GM21390 (cell line): ENCODE measurements around the gene LBP.
"Not testable (repeated sequence)": the region's sequence is repeated elsewhere in the genome, so short reads cannot be mapped to it uniquely, and the experiment has no call there.

Experiments
- ATAC-seq: cut with Tn5 transposase; IDR thresholded peaks from one replicate; pipeline ENCODE4 v1.9.1; 2021; ENCODE audit not compliant: unreplicated experiment

The LBP gene, protein sequence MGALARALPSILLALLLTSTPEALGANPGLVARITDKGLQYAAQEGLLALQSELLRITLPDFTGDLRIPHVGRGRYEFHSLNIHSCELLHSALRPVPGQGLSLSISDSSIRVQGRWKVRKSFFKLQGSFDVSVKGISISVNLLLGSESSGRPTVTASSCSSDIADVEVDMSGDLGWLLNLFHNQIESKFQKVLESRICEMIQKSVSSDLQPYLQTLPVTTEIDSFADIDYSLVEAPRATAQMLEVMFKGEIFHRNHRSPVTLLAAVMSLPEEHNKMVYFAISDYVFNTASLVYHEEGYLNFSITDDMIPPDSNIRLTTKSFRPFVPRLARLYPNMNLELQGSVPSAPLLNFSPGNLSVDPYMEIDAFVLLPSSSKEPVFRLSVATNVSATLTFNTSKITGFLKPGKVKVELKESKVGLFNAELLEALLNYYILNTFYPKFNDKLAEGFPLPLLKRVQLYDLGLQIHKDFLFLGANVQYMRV

DNA sequence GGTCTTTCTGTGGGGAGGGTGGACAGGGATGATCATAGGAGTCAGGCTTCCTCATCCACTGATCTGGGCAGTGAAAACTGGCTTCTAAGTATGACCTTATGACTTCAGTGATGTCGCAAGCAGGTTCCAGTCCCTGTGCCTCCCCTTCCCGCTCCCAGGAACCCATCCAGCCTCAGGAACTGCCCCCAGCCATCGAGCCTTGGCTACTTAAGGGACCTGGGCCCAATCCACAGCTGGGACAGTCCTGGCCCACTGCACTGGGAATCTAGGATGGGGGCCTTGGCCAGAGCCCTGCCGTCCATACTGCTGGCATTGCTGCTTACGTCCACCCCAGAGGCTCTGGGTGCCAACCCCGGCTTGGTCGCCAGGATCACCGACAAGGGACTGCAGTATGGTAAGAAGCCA is at the start of gene LBP:
Gene LBP, plus strand, starts transcription at position 236 of the 405 bp plus-strand sequence. Its CDS starts 35 bp downstream, at position 271.
- no peak for ATAC-seq

DNA sequence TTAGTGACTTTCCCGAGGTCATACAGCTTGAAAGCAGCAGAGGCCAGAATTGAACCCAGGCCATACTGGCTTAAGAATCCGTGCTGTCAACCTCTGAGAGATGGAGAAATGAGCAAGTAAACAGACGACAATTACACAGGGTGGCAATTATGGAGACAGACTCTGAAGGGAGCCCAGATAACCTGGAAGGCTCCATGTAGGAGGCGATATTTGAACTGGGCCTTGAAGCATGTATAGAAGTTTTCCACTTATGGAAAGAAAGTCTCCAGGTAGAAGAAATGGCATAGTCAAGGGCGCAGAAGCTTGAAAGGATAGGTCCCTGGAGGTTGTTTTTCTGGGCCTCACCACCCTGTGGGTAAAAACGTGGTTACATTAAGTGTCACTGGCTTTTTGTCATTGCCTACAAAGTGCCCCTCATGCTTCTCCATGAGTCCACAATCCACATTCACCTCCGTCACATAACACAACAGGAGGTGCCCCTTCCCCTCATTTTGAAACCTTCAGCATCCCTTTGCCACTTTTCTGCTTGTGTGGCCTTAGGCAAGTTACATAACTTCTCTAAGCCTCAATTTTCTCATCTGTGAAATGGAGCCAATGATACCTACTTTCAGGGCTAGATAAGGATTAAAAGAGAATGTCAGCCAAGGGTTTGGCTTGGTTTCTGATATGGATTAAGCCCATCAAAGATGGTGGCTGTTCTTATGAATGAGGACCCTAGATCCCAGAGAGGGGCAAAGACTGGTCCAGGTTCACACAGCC is 48.2 kb upstream of the LBP start:
- no peak for ATAC-seq

DNA sequence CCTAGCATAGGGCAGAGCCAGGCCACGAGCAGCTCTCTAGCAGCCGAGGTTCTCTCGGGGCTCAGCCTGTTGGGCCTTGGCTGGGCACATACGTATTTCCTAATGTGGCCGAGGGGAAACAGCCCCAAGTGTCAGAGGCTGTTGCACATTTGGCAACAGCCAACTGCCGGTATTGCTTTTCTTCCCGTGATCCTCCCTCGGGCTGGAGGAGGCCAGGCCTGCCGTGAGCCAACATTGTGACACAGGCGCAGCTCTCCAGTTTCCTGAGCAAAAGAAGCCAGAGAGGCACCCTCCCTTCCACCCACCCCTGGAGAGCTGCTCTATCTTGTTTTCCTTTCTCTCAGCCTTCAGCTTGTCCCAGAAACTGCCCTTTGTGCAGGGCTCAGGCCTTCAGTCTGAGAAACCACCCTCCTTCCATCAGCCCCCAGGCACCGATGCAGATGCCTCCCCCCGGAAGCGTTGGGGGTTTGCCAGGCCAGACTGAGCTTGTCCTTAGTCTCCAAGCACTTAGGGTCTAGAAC is 47.5 kb upstream of the LBP start:
- ATAC-seq: no peak

DNA sequence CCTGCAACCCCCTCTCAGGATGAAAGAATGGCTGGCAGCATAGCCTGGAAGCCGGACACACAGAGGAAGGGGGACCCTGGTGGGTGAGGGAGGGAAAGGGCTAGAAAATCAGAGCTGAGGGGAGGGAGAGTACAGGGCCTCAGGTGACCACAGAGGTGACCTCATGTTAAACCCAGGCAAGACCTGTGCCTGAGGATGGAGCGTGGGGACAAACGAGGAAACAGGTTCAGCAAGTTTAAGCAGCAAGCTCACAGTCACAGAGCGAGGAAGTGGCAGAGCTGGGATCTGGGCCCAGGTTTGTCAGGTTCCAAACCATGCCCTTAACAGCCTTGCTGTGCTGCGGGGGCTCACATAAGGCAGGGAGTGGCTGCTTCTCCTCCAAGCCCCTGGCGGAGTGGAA is 46.3 kb upstream of the LBP start:
- no peak for ATAC-seq

DNA sequence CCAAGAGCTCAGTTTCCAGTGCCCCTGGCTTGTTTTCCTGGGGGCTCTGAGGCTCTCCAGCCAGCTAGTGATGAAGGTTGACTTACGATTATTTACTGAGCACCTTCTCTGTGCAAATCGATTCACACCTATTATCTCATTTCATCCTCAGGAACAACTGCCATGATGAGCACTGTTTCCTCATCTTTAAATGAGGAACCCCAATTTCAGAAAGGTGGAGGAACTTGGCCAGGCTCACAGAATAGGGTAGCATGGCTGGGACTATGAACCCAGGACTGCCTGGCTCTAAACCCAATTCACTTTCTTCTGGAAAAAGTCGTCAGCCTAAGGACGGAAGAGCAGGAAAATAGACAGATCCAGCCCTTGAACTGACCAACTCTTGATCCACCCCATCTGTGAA is 45.8 kb upstream of the LBP start:
- ATAC-seq: no peak

DNA sequence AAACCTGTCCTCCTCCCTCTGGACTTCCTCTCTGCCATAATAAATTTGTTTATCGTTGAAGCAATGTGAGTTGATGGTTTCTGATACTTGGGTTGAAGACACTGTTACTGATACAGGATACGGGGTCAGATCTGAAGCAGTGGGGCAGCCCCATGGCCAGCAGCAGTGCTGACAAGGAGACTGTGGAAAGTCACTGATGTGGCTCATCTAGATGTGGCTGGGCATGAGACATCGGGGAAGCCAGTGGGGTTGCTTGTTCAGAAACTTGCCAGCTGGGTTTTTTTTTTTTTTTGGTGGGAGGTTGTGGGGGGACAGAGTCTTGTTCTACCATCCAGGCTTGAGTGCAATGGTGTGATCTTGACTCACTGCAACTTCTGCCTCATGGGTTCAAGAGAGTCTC is 45.0 kb upstream of the LBP start:
- ATAC-seq: no peak

DNA sequence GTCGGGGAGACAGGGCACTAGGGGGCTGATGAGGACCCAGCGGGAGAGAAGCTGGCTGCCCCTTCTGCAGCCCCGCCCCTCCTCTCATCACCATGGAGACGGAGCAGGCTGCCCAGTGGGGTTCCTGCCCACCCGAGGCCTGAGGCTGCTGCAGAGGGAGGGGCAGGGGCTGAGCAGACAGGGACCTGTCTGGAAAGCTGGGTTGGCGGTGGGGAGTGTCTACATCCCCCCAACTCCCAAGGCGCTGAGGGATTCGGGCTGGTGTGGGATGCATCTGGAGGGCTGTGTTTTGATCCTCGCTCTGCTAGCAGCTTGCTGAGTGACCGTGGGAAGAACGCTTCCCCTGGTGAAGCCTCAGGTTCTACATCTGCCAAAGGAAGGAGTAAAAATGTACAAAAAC is 43.5 kb upstream of the LBP start:
- ATAC-seq: no peak

DNA sequence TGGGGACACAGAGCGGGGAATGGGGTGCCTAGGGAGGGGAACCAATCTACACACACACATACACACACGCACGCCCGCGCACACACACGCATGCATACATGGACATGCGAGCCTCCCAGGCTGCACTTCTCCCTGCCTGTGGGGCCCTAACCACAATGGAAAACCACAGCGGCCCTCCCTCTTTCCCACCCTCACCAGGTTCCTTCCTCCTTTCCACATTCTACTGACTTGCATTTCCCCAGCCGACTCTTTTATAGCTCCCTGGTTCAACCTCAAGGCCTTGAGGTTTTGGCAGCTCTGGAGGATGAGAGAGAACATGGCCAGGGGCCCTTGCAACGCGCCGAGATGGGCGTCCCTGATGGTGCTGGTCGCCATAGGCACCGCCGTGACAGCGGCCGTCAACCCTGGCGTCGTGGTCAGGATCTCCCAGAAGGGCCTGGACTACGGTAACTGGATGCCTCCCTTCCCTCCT is 42.3 kb upstream of the LBP start, which contains the start of gene BPI:
Gene BPI, plus strand, starts transcription at position 249 of the 472 bp plus-strand sequence. Its CDS starts 68 bp downstream, at position 317.
- ATAC-seq: no peak

DNA sequence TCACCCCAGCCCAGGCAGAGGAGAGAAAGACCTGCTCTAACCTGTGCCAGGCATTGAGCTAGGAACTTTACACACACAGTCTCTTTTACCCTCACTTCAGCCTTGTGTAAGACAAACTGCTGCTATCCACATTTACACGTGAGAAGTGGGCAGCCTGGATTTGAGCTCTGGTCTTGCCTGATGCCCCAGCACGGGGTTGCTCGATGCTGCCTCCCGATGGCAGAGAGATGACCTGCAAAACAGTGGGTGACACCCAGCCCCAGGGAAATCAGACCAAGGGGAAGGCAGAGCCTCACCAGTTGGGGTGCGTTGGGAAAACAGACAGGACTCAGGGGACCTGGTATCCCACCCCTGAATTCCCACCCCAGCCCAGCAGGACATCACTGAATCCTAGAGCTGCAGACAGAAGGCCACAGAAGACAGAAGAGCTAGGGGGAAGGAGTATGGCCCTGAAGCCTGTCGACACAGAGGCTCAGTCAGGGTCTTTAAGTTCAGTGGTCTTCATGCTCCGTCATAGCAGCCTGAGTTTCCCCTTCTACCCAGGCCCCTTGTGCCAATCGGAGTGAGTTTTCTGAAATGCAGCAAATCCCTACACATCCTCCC is 41.3 kb upstream of the LBP start:
- no peak for ATAC-seq

DNA sequence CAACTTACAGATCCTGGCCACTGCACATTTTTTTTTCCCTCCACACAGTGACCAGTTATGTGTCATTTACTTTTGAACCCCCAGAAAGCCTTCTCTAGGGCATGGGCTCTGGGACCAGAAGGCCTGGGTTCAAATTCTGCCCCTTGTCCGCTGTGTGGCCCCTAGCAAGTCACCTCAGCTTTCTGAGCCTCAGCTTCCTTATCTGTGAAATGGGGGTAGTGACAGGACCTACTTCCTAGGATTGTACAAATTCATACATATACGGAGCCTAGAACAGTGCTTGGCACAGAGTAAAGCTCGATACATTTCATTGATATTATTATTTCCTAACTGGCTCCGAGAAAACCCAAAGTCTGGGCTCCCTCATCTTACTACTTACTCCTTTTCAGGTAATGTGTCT is 40.7 kb upstream of the LBP start:
- ATAC-seq: no peak

DNA sequence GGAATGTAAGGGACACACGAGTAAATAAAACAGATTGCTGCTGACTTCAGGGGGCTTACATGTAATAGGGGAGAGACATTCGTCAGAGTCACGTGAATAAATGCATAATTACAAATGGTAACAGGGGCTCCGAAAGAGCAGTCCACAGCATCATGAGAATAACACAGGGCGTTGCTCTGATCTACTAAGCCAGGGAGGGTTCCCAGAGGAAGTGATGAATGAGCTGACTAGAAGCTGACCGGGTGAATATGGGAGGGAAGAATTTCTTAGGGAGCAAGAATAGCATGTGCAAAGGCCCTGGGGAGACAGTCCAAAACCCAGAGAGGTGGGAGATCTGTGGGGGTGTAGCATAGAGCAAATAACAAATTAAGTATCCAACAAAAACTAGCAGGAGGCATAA is 39.9 kb upstream of the LBP start:
- ATAC-seq: no peak

DNA sequence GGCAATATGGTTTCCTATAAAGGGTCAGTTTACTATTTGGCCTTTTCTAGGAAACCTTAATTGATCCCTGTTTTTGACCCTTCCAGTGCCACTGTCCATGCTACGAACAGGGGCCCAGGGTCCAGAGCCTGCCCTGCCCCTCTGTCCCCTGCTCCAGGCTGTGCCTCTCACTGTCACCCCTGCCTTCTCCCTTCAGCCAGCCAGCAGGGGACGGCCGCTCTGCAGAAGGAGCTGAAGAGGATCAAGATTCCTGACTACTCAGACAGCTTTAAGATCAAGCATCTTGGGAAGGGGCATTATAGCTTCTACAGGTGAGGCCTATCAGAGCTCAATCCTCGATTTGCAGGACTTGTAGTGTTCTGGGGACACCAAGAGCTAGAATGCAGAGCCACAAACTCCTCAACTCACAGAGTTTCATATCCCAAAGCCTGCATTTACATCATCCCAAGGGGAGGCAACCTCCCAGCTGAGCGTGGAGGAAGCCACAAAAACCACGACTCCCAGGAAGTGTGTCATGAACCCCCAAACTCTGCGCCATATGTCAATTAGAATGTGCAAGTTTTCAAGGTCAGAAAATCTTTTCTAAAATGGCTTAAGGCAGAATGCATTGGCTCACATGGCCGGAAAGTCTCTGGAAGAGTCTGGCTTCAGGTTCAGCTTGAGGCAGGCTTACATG is 38.8 kb upstream of the LBP start:
- ATAC-seq: no peak

DNA sequence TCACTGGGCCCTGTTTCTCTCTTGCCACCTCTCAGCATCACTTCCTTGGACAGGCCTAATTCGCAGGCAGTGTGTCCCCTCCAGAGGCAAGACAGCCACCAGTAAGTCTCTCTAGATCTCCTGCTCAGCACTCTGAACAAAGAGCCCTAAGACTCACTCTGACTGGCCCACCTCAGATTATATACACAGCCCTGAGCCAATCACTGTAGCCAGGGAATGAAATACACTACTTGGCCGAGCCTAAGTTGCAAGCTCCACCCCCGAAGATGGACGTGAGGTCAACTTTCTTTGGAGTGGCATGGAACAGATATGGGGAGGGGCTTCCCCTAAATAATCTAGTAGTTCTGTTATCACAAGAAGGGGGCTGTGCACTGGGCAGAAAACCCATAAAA is 38.2 kb upstream of the LBP start:
- no peak for ATAC-seq

DNA sequence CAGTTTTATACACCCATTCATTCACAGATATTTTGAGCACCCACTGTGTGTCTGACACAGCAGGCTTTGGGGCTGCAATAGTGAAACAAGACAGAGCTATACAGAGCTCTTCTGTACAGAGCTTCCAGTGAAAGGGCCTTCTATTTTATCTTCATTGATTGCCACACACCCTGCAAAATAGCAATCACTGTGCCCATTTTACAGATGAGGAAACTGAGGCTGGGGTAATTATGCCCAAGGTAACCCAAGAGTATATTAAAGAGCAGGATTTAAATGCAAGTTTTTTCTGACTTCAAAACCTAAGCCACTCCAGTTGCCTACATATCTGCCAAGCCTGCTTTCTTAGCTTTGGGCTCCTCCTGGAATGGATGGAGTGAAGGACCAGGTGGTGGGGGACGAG is 37.8 kb upstream of the LBP start:
- no peak for ATAC-seq

DNA sequence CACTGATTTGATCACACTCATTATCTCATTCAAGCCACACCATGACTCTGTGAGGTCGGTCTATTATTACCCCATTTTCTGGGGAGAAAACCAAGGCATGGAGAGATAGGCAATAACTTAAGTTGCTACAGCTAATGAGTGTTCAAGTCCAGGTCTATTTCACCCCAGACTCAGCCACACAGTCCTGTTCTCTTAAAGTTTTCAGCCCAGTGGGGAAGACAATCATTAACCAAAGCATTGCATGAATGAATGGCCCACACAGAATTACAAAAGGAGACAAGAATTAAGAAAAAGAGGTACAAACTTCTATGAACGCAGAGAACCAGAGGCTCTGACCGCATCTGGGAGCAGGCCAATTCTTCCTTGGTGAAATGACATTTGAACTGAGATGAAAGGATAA is 35.2 kb upstream of the LBP start:
- no peak for ATAC-seq

DNA sequence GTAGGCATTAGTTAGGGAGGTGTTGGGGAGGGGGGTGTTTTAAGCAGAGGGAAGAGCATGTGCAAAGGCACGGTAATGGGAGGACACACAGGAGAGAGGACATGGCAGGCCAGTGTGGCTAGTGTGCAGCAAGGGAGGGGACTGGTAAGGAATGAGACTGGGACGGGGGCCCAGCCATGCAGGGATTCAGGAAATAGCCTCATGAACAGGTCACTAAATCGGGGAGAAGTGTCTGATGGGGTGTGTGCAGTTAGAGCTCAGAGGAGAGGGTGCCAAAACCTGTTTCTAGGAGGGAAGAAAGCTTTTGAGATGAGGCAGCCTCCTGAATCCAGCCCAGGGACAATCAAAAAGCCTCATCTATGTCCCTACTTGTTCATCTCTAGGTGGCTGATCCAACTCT is 34.8 kb upstream of the LBP start:
- no peak for ATAC-seq

DNA sequence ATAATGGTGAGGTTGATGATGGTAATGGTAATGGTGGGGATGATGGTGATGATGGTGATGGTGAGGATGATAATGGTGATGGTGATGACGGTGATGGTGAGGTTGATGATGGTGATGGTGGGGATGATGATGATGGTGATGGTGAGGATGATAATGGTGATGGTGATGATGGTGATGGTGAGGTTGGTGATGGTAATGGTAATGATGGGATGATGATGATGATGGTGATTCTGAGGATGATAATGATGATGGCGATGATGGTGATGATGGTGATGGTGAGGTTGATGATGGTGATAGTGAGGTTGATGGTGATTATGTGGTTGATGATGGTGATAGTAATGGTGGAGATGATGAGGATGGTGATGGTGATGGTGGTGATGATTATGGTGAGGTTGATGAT is 32.6 kb upstream of the LBP start:
- ATAC-seq: no peak

DNA sequence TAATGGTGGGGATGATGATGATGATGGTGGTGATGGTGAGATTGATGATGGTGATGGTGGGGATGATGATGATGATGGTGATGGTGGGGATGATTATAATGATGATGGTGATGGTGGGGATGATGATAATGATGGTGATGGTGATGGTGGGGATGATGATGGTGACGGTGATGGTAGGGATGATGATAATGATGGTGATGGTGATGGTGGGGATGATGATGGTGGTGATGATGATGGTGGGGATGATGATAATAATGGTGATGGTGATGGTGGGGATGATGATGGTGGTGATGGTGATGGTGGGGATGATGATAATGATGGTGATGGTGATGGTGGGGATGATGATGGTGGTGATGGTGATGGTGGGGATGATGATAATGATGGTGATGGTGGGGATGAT is 31.9 kb upstream of the LBP start:
- not testable (repeated sequence) for ATAC-seq

DNA sequence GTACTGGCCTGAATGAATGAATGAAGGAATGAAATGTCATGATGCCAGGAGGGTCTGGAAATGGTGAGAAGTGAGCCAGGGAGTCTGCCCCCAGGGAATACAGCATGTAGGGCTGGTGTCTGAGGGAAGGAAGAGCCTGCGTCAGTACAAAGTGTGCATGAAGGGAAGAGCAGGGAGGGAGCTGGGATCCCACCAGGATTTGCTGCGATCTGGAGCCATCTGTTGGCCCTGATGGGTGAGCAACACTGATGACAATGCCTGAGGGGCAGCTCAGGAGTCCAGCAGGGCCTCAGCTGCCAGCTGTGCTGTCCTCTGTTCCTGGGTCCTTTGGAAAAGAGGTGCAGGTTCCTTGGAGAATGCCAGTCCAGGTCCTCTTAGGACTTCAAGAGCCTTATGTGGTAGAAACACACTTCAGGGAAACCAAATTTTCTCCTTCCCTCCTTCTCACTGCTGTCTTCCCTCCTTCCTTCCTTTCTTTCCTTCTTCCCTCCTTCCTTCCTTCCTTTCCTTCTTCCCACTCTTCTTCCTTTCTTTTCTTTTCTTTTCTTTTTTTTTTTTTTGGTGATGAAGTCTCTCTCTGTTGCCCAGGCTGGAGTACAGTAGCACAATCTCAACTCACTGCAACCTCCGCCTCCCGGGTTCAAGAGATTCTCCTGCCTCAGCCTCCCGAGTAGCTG is 30.9 kb upstream of the LBP start:
- no peak for ATAC-seq

DNA sequence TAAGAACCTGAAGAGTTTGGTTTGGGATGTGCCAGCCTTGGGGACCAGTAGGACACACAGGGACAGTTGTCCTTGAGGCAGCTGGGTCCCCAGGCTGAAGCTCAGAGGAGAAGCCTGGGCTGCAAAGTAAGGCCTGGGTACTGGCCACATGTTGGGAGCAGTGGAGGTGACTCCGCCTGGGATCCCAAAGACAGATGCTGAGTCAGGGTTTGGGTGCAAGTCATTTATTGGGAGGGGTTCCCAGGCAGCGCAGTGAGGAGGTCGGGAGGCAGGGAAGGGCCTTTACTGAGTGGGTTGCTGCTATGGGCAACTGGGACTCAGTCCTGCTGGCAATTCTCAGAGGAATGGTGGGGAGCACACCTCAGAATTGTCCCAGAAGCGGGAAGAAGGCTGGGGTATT is 29.9 kb upstream of the LBP start:
- no peak for ATAC-seq
